HK-2 (cell line): Measurements from ENCODE around the gene PHOSPHO2.

ENCODE experiments used
- DNase-seq: peaks from one replicate; pipeline ENCODE4 v3.0.0-alpha.2; 2018; ENCODE audit not compliant: unreplicated experiment

The PHOSPHO2 gene

GRCh38 chr2:169716938-169717690 is 22.8 kb downstream of the PHOSPHO2 start:
- DNase-seq: no peak

- DNase-seq: no peak
Measured at GRCh38 chr2:169717691-169718063, 23.4 kb downstream of the PHOSPHO2 start.

- no peak for DNase-seq
Measured at GRCh38 chr2:169718930-169719504, 24.7 kb downstream of the PHOSPHO2 start.

GRCh38 chr2:169721016-169721415 is 26.7 kb downstream of the PHOSPHO2 start:
- DNase-seq: no peak

- no peak for DNase-seq
Measured at GRCh38 chr2:169727065-169727464, 32.8 kb downstream of the PHOSPHO2 start.

- no peak for DNase-seq
Measured at GRCh38 chr2:169729274-169729605, 35.0 kb downstream of the PHOSPHO2 start.

GRCh38 chr2:169732075-169732474 is 37.8 kb downstream of the PHOSPHO2 start:
- no peak for DNase-seq

GRCh38 chr2:169732583-169733358 is 38.5 kb downstream of the PHOSPHO2 start:
- no peak for DNase-seq

GRCh38 chr2:169734169-169734847 is 40.0 kb downstream of the PHOSPHO2 start:
- DNase-seq: peak; percentile 41

- no peak for DNase-seq
Measured at GRCh38 chr2:169735623-169736022, 41.4 kb downstream of the PHOSPHO2 start.

GRCh38 chr2:169736902-169737301 is 42.6 kb downstream of the PHOSPHO2 start:
- no peak for DNase-seq

GRCh38 chr2:169738566-169739229 is 44.4 kb downstream of the PHOSPHO2 start:
- no peak for DNase-seq

- no peak for DNase-seq
Measured at GRCh38 chr2:169739351-169739750, 45.1 kb downstream of the PHOSPHO2 start.

- no peak for DNase-seq
Measured at GRCh38 chr2:169743549-169743948, 49.3 kb downstream of the PHOSPHO2 start.

GRCh38 chr2:169746240-169746639 is 52.0 kb downstream of the PHOSPHO2 start:
- no peak for DNase-seq

- DNase-seq: no peak
Measured at GRCh38 chr2:169748319-169748718, 54.0 kb downstream of the PHOSPHO2 start.
